MG63 (cell line): Measurements from ENCODE around the gene AOC2. TPM values are rescaled to one million over a fixed set of nuclear protein-coding genes. Genes with fewer than 3 reads are reported as not detected.
A peak's percentile ranks its signal among the peaks of the same experiment; 100 is the strongest.
"Not testable (repeated sequence)": the region's sequence is repeated elsewhere in the genome, so short reads cannot be mapped to it uniquely, and the experiment has no call there.

Experiments
- DNase-seq: peaks from one replicate; pipeline ENCODE4 v3.0.0-alpha.2; 2020
- H3K27me3 ChIP-seq: fragments of 250-450 bp; sonication (Bioruptor Pico); 2 replicates; pipeline ENCODE4 v1.5.1; 2020; ENCODE audit warnings: mild to moderate bottlenecking, moderate library complexity
- H3K36me3 ChIP-seq: fragments of 250-450 bp; sonication (Bioruptor Pico); 2 replicates; pipeline ENCODE4 v1.5.1; 2020; ENCODE audit warnings: mild to moderate bottlenecking, moderate library complexity
- H3K4me3 ChIP-seq: fragments of 250-450 bp; sonication (Bioruptor Pico); 2 replicates; pipeline ENCODE4 v1.5.1; 2020; ENCODE audit warnings: mild to moderate bottlenecking, moderate library complexity
- H3K9me3 ChIP-seq: fragments of 250-450 bp; sonication (Bioruptor Pico); 2 replicates; pipeline ENCODE4 v1.5.1; 2020; ENCODE audit warnings: mild to moderate bottlenecking, moderate library complexity
- total RNA-seq: library from RNA; depleted of rRNA; stranded (reverse); fragments of >200 nt; shearing (Covaris generic); gene quantifications from 2 replicates; pipeline ENCODE4 v1.2.3, GENCODE V29; 2014; ENCODE audit warnings: low replicate concordance

Gene AOC2
- total RNA-seq, 1 experiment from 2014 or later, result 0.36 TPM

- DNase-seq, result no peak
- H3K4me3 ChIP-seq, result no peak overlapping the region
- no peaks in the 10 kb centered on the region for H3K36me3 ChIP-seq
- peaks cover 23% of the 10 kb centered on the region for H3K9me3 ChIP-seq
- no peaks in the 10 kb centered on the region for H3K27me3 ChIP-seq
Measured at GRCh38 chr17:42866631-42867575, 22.5 kb downstream of the AOC2 start.

GRCh38 chr17:42867694-42868261 lies 23.4 kb downstream of the AOC2 start:
- peaks cover 19% of the 10 kb centered on the region for H3K9me3 ChIP-seq
- H3K36me3 ChIP-seq, H3K4me3 ChIP-seq, DNase-seq, H3K27me3 ChIP-seq: not testable (repeated sequence)

GRCh38 chr17:42868338-42868737 lies 24.0 kb downstream of the AOC2 start:
- Histone ChIP-seq H3K9me3 (peaks cover 19% of the 10 kb centered on the region), H3K27me3 (no peaks in the 10 kb centered on the region), H3K4me3 (no peak overlapping the region), H3K36me3 (no peaks in the 10 kb centered on the region)
- DNase-seq, result no peak

GRCh38 chr17:42871647-42872046 lies 27.3 kb downstream of the AOC2 start:
- Histone ChIP-seq H3K36me3 (no peaks in the 10 kb centered on the region), H3K27me3 (no peaks in the 10 kb centered on the region), H3K4me3 (no peak overlapping the region), H3K9me3 (peaks cover 17% of the 10 kb centered on the region)
- no peak for DNase-seq

- Histone ChIP-seq H3K27me3 (no peaks in the 10 kb centered on the region), H3K36me3 (no peaks in the 10 kb centered on the region), H3K4me3 (no peak overlapping the region), H3K9me3 (peaks cover 17% of the 10 kb centered on the region)
- no peak for DNase-seq
Measured at GRCh38 chr17:42872251-42872965, 28.0 kb downstream of the AOC2 start.

GRCh38 chr17:42873315-42873714 lies 28.9 kb downstream of the AOC2 start:
- H3K4me3 ChIP-seq, result no peak overlapping the region
- H3K27me3 ChIP-seq, result no peaks in the 10 kb centered on the region
- peaks cover 17% of the 10 kb centered on the region for H3K9me3 ChIP-seq
- no peaks in the 10 kb centered on the region for H3K36me3 ChIP-seq
- DNase-seq, result no peak

- not testable (repeated sequence) for H3K4me3 ChIP-seq, H3K36me3 ChIP-seq, H3K27me3 ChIP-seq
- DNase-seq, result peak; percentile 18
- H3K9me3 ChIP-seq, result peaks cover 17% of the 10 kb centered on the region
Measured at GRCh38 chr17:42873932-42874695, 29.7 kb downstream of the AOC2 start.

GRCh38 chr17:42877037-42877436 lies 32.7 kb downstream of the AOC2 start:
- no peak for DNase-seq
- Histone ChIP-seq H3K36me3 (no peaks in the 10 kb centered on the region), H3K4me3 (no peak overlapping the region), H3K9me3 (no peaks in the 10 kb centered on the region), H3K27me3 (no peaks in the 10 kb centered on the region)

GRCh38 chr17:42878123-42878880 lies 33.9 kb downstream of the AOC2 start:
- DNase-seq, result no peak
- H3K4me3 ChIP-seq, result no peak overlapping the region
- H3K27me3 ChIP-seq, result no peaks in the 10 kb centered on the region
- no peaks in the 10 kb centered on the region for H3K9me3 ChIP-seq
- H3K36me3 ChIP-seq, result no peaks in the 10 kb centered on the region

- Histone ChIP-seq H3K36me3 (no peaks in the 10 kb centered on the region), H3K4me3 (no peak overlapping the region), H3K9me3 (no peaks in the 10 kb centered on the region), H3K27me3 (no peaks in the 10 kb centered on the region)
- DNase-seq, result no peak
Measured at GRCh38 chr17:42878924-42879595, 34.7 kb downstream of the AOC2 start.

GRCh38 chr17:42879596-42879985 lies 35.2 kb downstream of the AOC2 start:
- no peak for DNase-seq
- no peaks in the 10 kb centered on the region for H3K27me3 ChIP-seq

GRCh38 chr17:42880776-42881310 lies 36.5 kb downstream of the AOC2 start:
- no peak for DNase-seq
- Histone ChIP-seq H3K36me3 (no peaks in the 10 kb centered on the region), H3K27me3 (no peaks in the 10 kb centered on the region), H3K4me3 (no peak overlapping the region), H3K9me3 (no peaks in the 10 kb centered on the region)

More at GRCh38 chr17:42879596-42879985, 35.2 kb downstream of the AOC2 start:
- Histone ChIP-seq H3K36me3 (no peaks in the 10 kb centered on the region), H3K4me3 (no peak overlapping the region), H3K9me3 (no peaks in the 10 kb centered on the region)

GRCh38 chr17:42881706-42882105 lies 37.3 kb downstream of the AOC2 start:
- H3K9me3 ChIP-seq, H3K27me3 ChIP-seq: not testable (repeated sequence)

GRCh38 chr17:42882166-42882565 lies 37.8 kb downstream of the AOC2 start:
- DNase-seq, result no peak
- Histone ChIP-seq H3K4me3 (no peak overlapping the region), H3K27me3 (no peaks in the 10 kb centered on the region)

More at GRCh38 chr17:42881706-42882105, 37.3 kb downstream of the AOC2 start:
- H3K4me3 ChIP-seq, H3K36me3 ChIP-seq, DNase-seq: not testable (repeated sequence)

GRCh38 chr17:42883802-42884558 lies 39.6 kb downstream of the AOC2 start:
- H3K36me3 ChIP-seq, result no peaks in the 10 kb centered on the region
- no peak for DNase-seq
- no peaks in the 10 kb centered on the region for H3K9me3 ChIP-seq
- no peaks in the 10 kb centered on the region for H3K27me3 ChIP-seq
- H3K4me3 ChIP-seq, result no peak overlapping the region

More at GRCh38 chr17:42882166-42882565, 37.8 kb downstream of the AOC2 start:
- Histone ChIP-seq H3K9me3 (no peaks in the 10 kb centered on the region), H3K36me3 (no peaks in the 10 kb centered on the region)
